IMR-90 (cell line): ENCODE results near the gene GSG1L.

Experiments
- FOS ChIP-seq: fragments of 150-350 bp; IDR thresholded peaks from 2 replicates; pipeline ENCODE4 v1.6.1; 2016; ENCODE audit warnings: low read depth, low read length
- RAD21 ChIP-seq: IDR thresholded peaks from 2 replicates; pipeline ENCODE4 v1.6.1; 2012; ENCODE audit warnings: low read length, improper control_type of control experiment
- RCOR1 ChIP-seq: IDR thresholded peaks from 2 replicates; pipeline ENCODE4 v1.6.1; 2012; ENCODE audit warnings: mild to moderate bottlenecking, low read length, improper control_type of control experiment; ENCODE audit not compliant: insufficient replicate concordance
- TF ChIP-seq, protein P1 (sequence below): conservative IDR thresholded peaks from 2 replicates; pipeline ENCODE4 v1.5.1; 2012; ENCODE audit warnings: mild to moderate bottlenecking, low read depth, low read length, improper control_type of control experiment

- no peak for TF ChIP-seq RAD21
- TF ChIP-seq, protein P1, sequence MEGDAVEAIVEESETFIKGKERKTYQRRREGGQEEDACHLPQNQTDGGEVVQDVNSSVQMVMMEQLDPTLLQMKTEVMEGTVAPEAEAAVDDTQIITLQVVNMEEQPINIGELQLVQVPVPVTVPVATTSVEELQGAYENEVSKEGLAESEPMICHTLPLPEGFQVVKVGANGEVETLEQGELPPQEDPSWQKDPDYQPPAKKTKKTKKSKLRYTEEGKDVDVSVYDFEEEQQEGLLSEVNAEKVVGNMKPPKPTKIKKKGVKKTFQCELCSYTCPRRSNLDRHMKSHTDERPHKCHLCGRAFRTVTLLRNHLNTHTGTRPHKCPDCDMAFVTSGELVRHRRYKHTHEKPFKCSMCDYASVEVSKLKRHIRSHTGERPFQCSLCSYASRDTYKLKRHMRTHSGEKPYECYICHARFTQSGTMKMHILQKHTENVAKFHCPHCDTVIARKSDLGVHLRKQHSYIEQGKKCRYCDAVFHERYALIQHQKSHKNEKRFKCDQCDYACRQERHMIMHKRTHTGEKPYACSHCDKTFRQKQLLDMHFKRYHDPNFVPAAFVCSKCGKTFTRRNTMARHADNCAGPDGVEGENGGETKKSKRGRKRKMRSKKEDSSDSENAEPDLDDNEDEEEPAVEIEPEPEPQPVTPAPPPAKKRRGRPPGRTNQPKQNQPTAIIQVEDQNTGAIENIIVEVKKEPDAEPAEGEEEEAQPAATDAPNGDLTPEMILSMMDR: no peak
- no peak for TF ChIP-seq RCOR1
- TF ChIP-seq FOS: no peak
These were observed 302.7 kb downstream of the GSG1L start for GRCh38 chr16:27760789-27761176.
